ENCODE data around the gene CLEC20A. TPM values are rescaled to one million over a fixed set of nuclear protein-coding genes. Genes with fewer than 3 reads are reported as not detected.

Gene CLEC20A
- total and polyA plus RNA-seq, 2 experiments from 2014 or later = not detected

GRCh38 chr1:178493301-178493741 lies 3.4 kb downstream of the CLEC20A start:
- Histone ChIP-seq H2AFZ (no peak overlapping the region), H3K27me3 (no peaks in the 10 kb centered on the region), H3K27ac (no peak overlapping the region), H3K79me2 (no peaks in the 10 kb centered on the region), H3K36me3 (replicated peaks; ENCODE audit: insufficient read depth, low read depth) (no peaks in the 10 kb centered on the region), H3K4me3 (no peak overlapping the region), H3K4me1 (ENCODE audit: insufficient read depth) (no peaks in the 10 kb centered on the region), H4K20me1 (ENCODE audit: insufficient read depth, poor library complexity, severe bottlenecking) (no peaks in the 10 kb centered on the region), H3K9me3 (ENCODE audit: low read depth) (no peaks in the 10 kb centered on the region), H3K4me2 (no peak overlapping the region), H3K9me2 (replicated peaks; ENCODE audit: insufficient read depth) (no peaks in the 10 kb centered on the region)
- TF ChIP-seq EZH2phosphoT487 (IDR thresholded peaks at IDR 0.05; ENCODE audit: low read depth, severe bottlenecking, unreplicated experiment) (no peak), EZH2 (IDR thresholded peaks at IDR 0.05; ENCODE audit: borderline replicate concordance) (no peak), CTCF (IDR thresholded peaks at IDR 0.05; ENCODE audit: poor library complexity) (no peak)
- no peak for DNase-seq (ENCODE audit: low spot score)
- 97% methylated on average over 16 of the region's 16 CpGs for WGBS (ENCODE audit: low lambda C conversion rate, missing lambda C conversion rate)

- no peaks in the 10 kb centered on the region for H3K9me2 ChIP-seq (replicated peaks; ENCODE audit: insufficient read depth)
- H3K79me2 ChIP-seq = no peaks in the 10 kb centered on the region
- TF ChIP-seq CTCF (IDR thresholded peaks at IDR 0.05; ENCODE audit: poor library complexity) = no peak
- TF ChIP-seq EZH2phosphoT487 (IDR thresholded peaks at IDR 0.05; ENCODE audit: low read depth, severe bottlenecking, unreplicated experiment) = no peak
- no peak for TF ChIP-seq EZH2 (IDR thresholded peaks at IDR 0.05; ENCODE audit: borderline replicate concordance)
- H3K27ac ChIP-seq = no peak overlapping the region
- no peak for DNase-seq (ENCODE audit: low spot score)
- no peaks in the 10 kb centered on the region for H3K9me3 ChIP-seq (ENCODE audit: low read depth)
- no peaks in the 10 kb centered on the region for H4K20me1 ChIP-seq (ENCODE audit: insufficient read depth, poor library complexity, severe bottlenecking)
- H3K4me2 ChIP-seq = no peak overlapping the region
- no peaks in the 10 kb centered on the region for H3K27me3 ChIP-seq
- no peaks in the 10 kb centered on the region for H3K4me1 ChIP-seq (ENCODE audit: insufficient read depth)
- no peak overlapping the region for H3K4me3 ChIP-seq
- 86% methylated on average over 11 of the region's 11 CpGs for WGBS (ENCODE audit: low lambda C conversion rate, missing lambda C conversion rate)
- H2AFZ ChIP-seq = no peak overlapping the region
- H3K36me3 ChIP-seq (replicated peaks; ENCODE audit: insufficient read depth, low read depth) = no peaks in the 10 kb centered on the region
These were observed 4.4 kb downstream of the CLEC20A start for GRCh38 chr1:178492341-178492740.

- H3K36me3 ChIP-seq (replicated peaks; ENCODE audit: insufficient read depth, low read depth) = no peaks in the 10 kb centered on the region
- H3K27me3 ChIP-seq = no peaks in the 10 kb centered on the region
- H3K4me2 ChIP-seq = no peak overlapping the region
- DNase-seq (ENCODE audit: low spot score) = no peak
- H3K79me2 ChIP-seq = no peaks in the 10 kb centered on the region
- no peaks in the 10 kb centered on the region for H3K9me3 ChIP-seq (ENCODE audit: low read depth)
- TF ChIP-seq EZH2 (IDR thresholded peaks at IDR 0.05; ENCODE audit: borderline replicate concordance) = no peak
- no peak for TF ChIP-seq EZH2phosphoT487 (IDR thresholded peaks at IDR 0.05; ENCODE audit: low read depth, severe bottlenecking, unreplicated experiment)
- no peak for TF ChIP-seq CTCF (IDR thresholded peaks at IDR 0.05; ENCODE audit: poor library complexity)
- no peak overlapping the region for H3K27ac ChIP-seq
- H2AFZ ChIP-seq = no peak overlapping the region
- 88% methylated on average over 4 of the region's 4 CpGs for WGBS (ENCODE audit: low lambda C conversion rate, missing lambda C conversion rate)
- no peaks in the 10 kb centered on the region for H4K20me1 ChIP-seq (ENCODE audit: insufficient read depth, poor library complexity, severe bottlenecking)
- no peaks in the 10 kb centered on the region for H3K4me1 ChIP-seq (ENCODE audit: insufficient read depth)
- H3K4me3 ChIP-seq = no peak overlapping the region
- H3K9me2 ChIP-seq (replicated peaks; ENCODE audit: insufficient read depth) = no peaks in the 10 kb centered on the region
These were observed 5.0 kb downstream of the CLEC20A start for GRCh38 chr1:178491721-178492120.

- Histone ChIP-seq H3K4me3 (no peak overlapping the region), H3K36me3 (replicated peaks; ENCODE audit: insufficient read depth, low read depth) (no peaks in the 10 kb centered on the region), H3K27ac (no peak overlapping the region), H3K9me3 (ENCODE audit: low read depth) (no peaks in the 10 kb centered on the region), H3K9me2 (replicated peaks; ENCODE audit: insufficient read depth) (no peaks in the 10 kb centered on the region), H3K4me1 (ENCODE audit: insufficient read depth) (no peaks in the 10 kb centered on the region), H3K79me2 (no peaks in the 10 kb centered on the region), H4K20me1 (ENCODE audit: insufficient read depth, poor library complexity, severe bottlenecking) (no peaks in the 10 kb centered on the region), H3K4me2 (no peak overlapping the region), H2AFZ (no peak overlapping the region), H3K27me3 (no peaks in the 10 kb centered on the region)
- DNase-seq (ENCODE audit: low spot score) = no peak
- TF ChIP-seq EZH2 (IDR thresholded peaks at IDR 0.05; ENCODE audit: borderline replicate concordance) = no peak
- TF ChIP-seq CTCF (IDR thresholded peaks at IDR 0.05; ENCODE audit: poor library complexity) = no peak
- TF ChIP-seq EZH2phosphoT487 (IDR thresholded peaks at IDR 0.05; ENCODE audit: low read depth, severe bottlenecking, unreplicated experiment) = no peak
- 94% methylated on average over 9 of the region's 9 CpGs for WGBS (ENCODE audit: low lambda C conversion rate, missing lambda C conversion rate)
These were observed 5.8 kb downstream of the CLEC20A start for GRCh38 chr1:178490967-178491366.

All from hepatocyte (in vitro differentiated cells).